ENCODE results near the gene IVD.

Gene IVD

DNA sequence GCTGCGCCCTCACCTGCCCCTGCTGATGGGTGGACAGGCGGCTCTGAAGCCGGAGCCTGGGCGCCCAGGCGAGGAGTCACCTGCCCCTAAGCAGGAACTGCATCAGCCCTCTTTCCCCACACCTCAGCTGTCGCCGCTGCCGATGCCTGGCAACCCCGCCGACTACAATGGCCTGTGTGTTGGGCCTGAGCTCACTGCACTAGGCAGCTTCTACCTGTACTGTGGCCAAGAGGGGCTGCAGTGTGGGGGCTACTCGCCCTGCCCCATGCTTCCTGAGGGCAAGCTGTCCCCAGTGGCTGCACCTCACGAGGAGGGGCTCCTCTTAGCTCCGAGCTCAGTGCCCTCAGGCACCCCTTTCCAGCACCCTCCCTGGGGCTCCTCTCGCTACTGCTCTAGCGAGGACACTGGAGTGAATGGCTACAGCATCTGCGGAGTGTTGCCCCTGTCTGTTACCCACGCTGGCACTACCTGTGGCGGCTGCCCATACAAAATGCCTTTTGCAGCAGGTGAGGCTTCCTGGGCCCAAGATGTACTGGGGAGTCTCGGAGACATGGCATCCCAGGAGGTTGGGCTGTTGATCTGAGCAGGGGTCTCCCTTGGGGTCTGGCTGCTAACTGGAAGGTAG is 53.9 kb downstream of the IVD start:
- DNase-seq (ENCODE audit: low spot score), result no peak

- no peak for DNase-seq (ENCODE audit: low spot score)
These were observed 54.8 kb downstream of the IVD start for GRCh38 chr15:40460404-40460803.

GRCh38 chr15:40461958-40462357 is 56.4 kb downstream of the IVD start:
- no peak for DNase-seq (ENCODE audit: low spot score)

- no peak for DNase-seq (ENCODE audit: low spot score)
These were observed 57.7 kb downstream of the IVD start for GRCh38 chr15:40463279-40463678.

DNA sequence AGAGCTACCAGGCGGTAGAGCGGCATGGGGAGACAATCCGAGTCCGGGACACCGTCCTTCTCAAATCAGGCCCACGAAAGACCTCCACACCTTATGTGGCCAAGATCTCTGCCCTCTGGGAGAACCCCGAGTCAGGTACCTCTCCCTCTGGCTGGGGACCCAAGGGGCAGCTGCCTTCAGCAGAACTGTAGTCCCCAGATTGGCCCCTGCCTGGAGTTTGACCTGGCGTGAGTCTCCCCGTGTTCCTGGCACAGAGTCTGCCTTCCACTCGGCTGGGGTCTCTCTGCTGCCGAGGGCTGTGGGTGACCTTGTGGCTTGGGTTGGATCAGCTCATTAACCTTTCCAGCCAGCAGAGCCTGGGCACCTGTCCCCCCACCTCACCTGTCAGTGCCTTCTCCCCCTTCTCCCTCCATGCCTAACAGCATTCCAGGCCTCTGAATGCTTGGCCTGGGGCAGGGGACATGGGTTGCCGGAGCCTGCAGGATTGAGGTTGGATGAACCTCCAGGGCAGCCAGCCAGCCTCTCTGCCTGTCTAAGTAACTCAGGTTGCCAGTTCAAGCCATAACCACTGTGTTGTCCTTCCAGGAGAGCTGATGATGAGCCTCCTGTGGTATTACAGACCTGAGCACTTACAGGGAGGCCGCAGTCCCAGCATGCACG is 58.4 kb downstream of the IVD start:
- DNase-seq (ENCODE audit: low spot score), result no peak

GRCh38 chr15:40464595-40465185 is 59.1 kb downstream of the IVD start:
- DNase-seq (ENCODE audit: low spot score), result no peak

DNA sequence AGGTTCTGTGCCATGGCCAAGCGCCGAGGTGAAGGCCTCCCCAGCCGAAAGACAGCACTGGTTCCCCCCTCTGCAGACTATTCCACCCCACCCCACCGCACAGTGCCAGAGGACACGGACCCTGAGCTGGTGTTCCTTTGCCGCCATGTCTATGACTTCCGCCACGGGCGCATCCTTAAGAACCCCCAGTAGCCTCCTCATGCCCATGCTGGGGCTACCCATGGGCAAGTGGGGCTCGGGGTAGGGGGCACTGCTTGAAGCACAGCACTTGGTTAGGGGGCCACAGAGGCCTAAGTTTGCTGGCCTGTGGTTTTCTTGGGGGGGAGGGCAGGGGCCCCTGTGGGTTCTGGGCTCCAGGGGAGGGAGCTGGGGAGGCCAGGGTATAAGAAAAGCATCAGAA is 60.3 kb downstream of the IVD start:
- no peak for DNase-seq (ENCODE audit: low spot score)

DNA sequence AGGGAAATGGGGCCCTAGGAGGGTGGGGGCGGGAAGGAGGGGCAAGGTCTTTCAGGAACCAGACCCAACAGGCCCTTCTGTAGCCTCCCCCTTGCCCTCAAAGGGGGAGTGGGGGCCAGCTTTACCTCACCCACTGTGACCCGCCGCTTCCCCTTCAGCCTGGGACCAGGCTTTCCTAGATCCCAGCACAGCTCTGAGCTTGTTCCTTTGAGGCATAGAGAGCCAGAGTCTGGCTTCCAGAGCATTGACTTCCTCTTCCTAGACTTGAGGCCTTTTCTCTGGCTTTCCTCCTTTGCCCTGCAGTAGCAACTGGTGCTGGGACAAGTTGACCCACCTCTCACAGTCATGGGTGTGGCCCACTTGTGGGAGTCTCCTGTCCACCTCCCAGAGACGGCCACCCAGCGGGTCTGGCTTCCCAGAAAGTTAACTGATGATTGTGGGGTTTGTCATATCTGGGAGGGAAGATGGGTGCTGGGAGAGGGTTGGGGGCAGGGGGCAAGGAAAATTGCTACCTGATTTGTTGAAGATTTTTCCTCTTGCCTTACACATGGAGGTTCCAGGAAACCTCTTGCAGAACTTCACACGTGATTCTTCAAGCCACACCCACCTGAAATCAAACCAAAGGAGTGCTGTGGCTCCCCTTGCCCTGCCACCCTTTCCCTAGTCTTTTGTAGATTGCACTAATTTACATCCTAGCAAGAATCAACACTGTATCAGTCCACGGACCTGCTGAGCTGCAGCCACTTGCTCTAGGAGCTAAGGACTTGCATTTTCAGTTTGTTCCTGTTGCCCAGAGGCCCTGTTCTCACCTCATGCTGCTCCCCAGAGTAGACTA is 61.0 kb downstream of the IVD start:
- DNase-seq (ENCODE audit: low spot score), result no peak

- DNase-seq (ENCODE audit: low spot score), result no peak
These were observed 61.6 kb downstream of the IVD start for GRCh38 chr15:40467261-40467615.

GRCh38 chr15:40468898-40469331 is 63.3 kb downstream of the IVD start:
- no peak for DNase-seq (ENCODE audit: low spot score)

GRCh38 chr15:40469776-40470390 is 64.3 kb downstream of the IVD start:
- no peak for DNase-seq (ENCODE audit: low spot score)

DNA sequence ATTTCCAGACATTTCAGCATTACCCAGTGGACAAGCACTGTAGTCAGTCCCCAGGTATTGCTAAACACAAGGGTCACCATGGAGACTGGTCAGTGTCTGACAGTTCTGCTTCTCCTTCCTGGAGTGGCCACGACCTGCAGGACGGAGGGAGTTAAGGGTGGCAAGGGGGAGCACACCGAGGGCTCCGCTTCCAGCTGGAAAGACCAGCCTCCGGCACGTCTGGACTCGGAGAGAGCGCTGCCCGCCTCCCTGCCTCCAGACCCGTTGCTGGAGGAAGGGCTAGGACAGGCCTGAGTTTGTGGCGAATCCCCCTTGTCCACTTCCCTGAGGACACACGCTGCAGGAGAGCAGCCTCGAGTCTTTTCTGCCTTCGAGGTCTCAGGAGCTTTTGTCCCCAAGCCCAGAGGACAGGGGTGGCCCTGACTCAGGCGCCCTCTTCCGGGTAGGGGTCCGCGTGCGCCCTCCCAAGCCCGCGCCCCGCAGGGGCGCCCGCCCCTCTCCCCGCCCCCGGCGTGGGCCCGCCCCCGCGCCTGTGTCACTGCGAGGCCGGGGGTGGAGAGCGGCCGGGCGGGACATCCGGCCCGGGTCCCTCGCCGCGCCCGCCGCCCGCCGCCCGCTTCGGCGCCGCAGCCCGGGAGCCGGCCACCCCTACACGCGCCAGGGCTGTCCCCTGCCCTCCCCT is 65.0 kb downstream of the IVD start, which contains the start of gene CHST14:
CHST14 (plus strand) TSS at position 562 of the 682 bp plus-strand sequence. CDS start 230 bp downstream, outside the sequence.
- peak; percentile 91 for DNase-seq (ENCODE audit: low spot score)

Data from D341Med (cell line).